GM23338 (cell line): ENCODE data around the gene ZNF248. TPM values are rescaled to one million over a fixed set of nuclear protein-coding genes. Genes with fewer than 3 reads are reported as not detected.

Experiments
- ATAC-seq: fragments of 200-7000 bp; cut with Tn5 transposase; 3 replicates; pipeline ENCODE4 v1.9.1; 2020
- DNase-seq: peaks from one replicate; pipeline ENCODE4 v3.0.0-alpha.2; 2015; ENCODE audit warnings: low spot score
- H2AFZ ChIP-seq: fragments of 200-600 bp; sonication (generic); 2 replicates; pipeline ENCODE4 v1.8.0; 2016; ENCODE audit warnings: antibody characterized with exemption, mild to moderate bottlenecking, moderate library complexity
- H3F3A ChIP-seq: fragments of 200-600 bp; sonication (generic); replicated peaks from 2 replicates; pipeline ENCODE4 v1.8.0; 2017; ENCODE audit warnings: antibody characterized with exemption, mixed run types, low read depth
- H3K27ac ChIP-seq: fragments of 200-600 bp; sonication (generic); 2 replicates; pipeline ENCODE4 v1.6.1; 2016; ENCODE audit warnings: low read depth
- H3K27me3 ChIP-seq: fragments of 200-600 bp; sonication (generic); 2 replicates; pipeline ENCODE4 v1.8.0; 2016; ENCODE audit warnings: mild to moderate bottlenecking, mixed run types, moderate library complexity; ENCODE audit not compliant: insufficient read depth
- H3K36me3 ChIP-seq: fragments of 200-600 bp; sonication (generic); 2 replicates; pipeline ENCODE4 v1.8.0; 2016; ENCODE audit warnings: mild to moderate bottlenecking; ENCODE audit not compliant: insufficient read depth
- H3K4me1 ChIP-seq: fragments of 200-600 bp; sonication (generic); 2 replicates; pipeline ENCODE4 v1.8.0; 2016; ENCODE audit warnings: mild to moderate bottlenecking, moderate library complexity; ENCODE audit not compliant: insufficient read depth
- H3K4me2 ChIP-seq: fragments of 200-600 bp; sonication (generic); 2 replicates; pipeline ENCODE4 v1.7.1; 2017; ENCODE audit warnings: mixed run types
- H3K4me3 ChIP-seq: fragments of 200-600 bp; sonication (generic); 2 replicates; pipeline ENCODE4 v1.6.1; 2016; ENCODE audit warnings: mixed run types
- H3K79me2 ChIP-seq: fragments of 200-600 bp; sonication (generic); replicated peaks from 2 replicates; pipeline ENCODE4 v1.8.0; 2017; ENCODE audit warnings: mild to moderate bottlenecking; ENCODE audit not compliant: insufficient read depth
- H3K9me2 ChIP-seq: fragments of 200-600 bp; sonication (generic); 2 replicates; pipeline ENCODE4 v1.8.0; 2017; ENCODE audit not compliant: insufficient read depth
- H4K20me1 ChIP-seq: fragments of 200-600 bp; sonication (generic); replicated peaks from 2 replicates; pipeline ENCODE4 v1.8.0; 2017; ENCODE audit warnings: mild to moderate bottlenecking; ENCODE audit not compliant: insufficient read depth
- H3K27ac Mint-ChIP-seq: 2 replicates; pipeline ENCODE4 v1.8.0; 2020; ENCODE audit warnings: inconsistent platforms, mild to moderate bottlenecking, moderate library complexity, mixed read lengths
- H3K27me3 Mint-ChIP-seq: 3 replicates; pipeline ENCODE4 v1.8.0; 2022; ENCODE audit warnings: low read depth, mild to moderate bottlenecking, moderate library complexity, mixed read lengths, inconsistent platforms; ENCODE audit not compliant: insufficient read depth, poor library complexity
- H3K36me3 Mint-ChIP-seq: 3 replicates; pipeline ENCODE4 v1.8.0; 2021; ENCODE audit warnings: low read depth, mild to moderate bottlenecking, inconsistent platforms, moderate library complexity, mixed read lengths
- H3K4me1 Mint-ChIP-seq: 3 replicates; pipeline ENCODE4 v1.8.0; 2020; ENCODE audit warnings: mild to moderate bottlenecking, inconsistent platforms, mixed read lengths
- H3K4me3 Mint-ChIP-seq: 3 replicates; pipeline ENCODE4 v1.8.0; 2021; ENCODE audit warnings: moderate library complexity, mild to moderate bottlenecking, inconsistent platforms, mixed read lengths
- H3K9me3 Mint-ChIP-seq: 3 replicates; pipeline ENCODE4 v1.8.0; 2020; ENCODE audit warnings: moderate library complexity, mild to moderate bottlenecking, inconsistent platforms, mixed read lengths
- CTCF ChIP-seq, 2 experiments: fragments of 200-600 bp in 1 of 2; sonication (generic) in 1 of 2; conservative IDR thresholded peaks; 2 replicates each; pipeline versions ENCODE4 v1.5.1 to v1.6.1; 2016 to 2017; ENCODE audit warnings: antibody characterized with exemption in 2 of 2, low read depth in 2 of 2, mild to moderate bottlenecking in 2 of 2, moderate library complexity in 1 of 2
- EZH2 ChIP-seq: fragments of 200-600 bp; sonication (generic); IDR thresholded peaks from one replicate; pipeline ENCODE4 v1.8.0; 2017; ENCODE audit warnings: antibody characterized with exemption, mild to moderate bottlenecking, low read depth; ENCODE audit not compliant: unreplicated experiment
- JUNB ChIP-seq: IDR thresholded peaks from one replicate; pipeline ENCODE4 v1.6.1; 2016; ENCODE audit warnings: antibody characterized with exemption; ENCODE audit not compliant: unreplicated experiment
- POLR2AphosphoS5 ChIP-seq: IDR thresholded peaks from 2 replicates; pipeline ENCODE4 v1.6.1; 2016; ENCODE audit warnings: antibody characterized with exemption, low read depth
- ZNF462 ChIP-seq: fragments of 250-450 bp; sonication (Bioruptor Pico); IDR thresholded peaks from 2 replicates; pipeline ENCODE4 v1.5.0; 2020; ENCODE audit warnings: mild to moderate bottlenecking, moderate library complexity
- polyA plus RNA-seq: library from polyadenylated mRNA; unstranded; fragments of >200 nt; fragmentation: Nextera tagmentation; extraction: Ambion mirVana; gene quantifications from 2 replicates; pipeline ENCODE4 v1.2.1, GENCODE V29; 2016
- total RNA-seq: library from RNA; depleted of rRNA; stranded (reverse); fragments of >200 nt; shearing (Covaris generic); gene quantifications from 2 replicates; pipeline ENCODE4 v1.2.3, GENCODE V29; 2014

Gene ZNF248
- total and polyA plus RNA-seq, 2 experiments from 2014 or later, result 2.7 to 5.3 TPM

- TF ChIP-seq ZNF462 (no peak), JUNB (no peak)
Observed at GRCh38 chr10:37821237-37821636, 36.2 kb downstream of the ZNF248 start (continued).

GRCh38 chr10:37819797-37820196 lies 37.6 kb downstream of the ZNF248 start:
- Histone ChIP-seq H4K20me1 (no peaks in the 10 kb centered on the region), H2AFZ (no peak overlapping the region), H3F3A (no peaks in the 10 kb centered on the region), H3K4me3 (no peak overlapping the region), H3K27me3 (no peaks in the 10 kb centered on the region), H3K4me1 (no peaks in the 10 kb centered on the region), H3K36me3 (no peaks in the 10 kb centered on the region), H3K27ac (no peak overlapping the region), H3K9me2 (no peaks in the 10 kb centered on the region), H3K79me2 (no peaks in the 10 kb centered on the region), H3K4me2 (no peak overlapping the region)
- no peak overlapping the region for H3K27ac Mint-ChIP-seq
- peaks cover 9% of the 10 kb centered on the region for H3K27me3 Mint-ChIP-seq
- H3K36me3 Mint-ChIP-seq, result peaks cover 53% of the 10 kb centered on the region
- TF ChIP-seq CTCF (conservative IDR thresholded peaks at IDR 0.05; ENCODE audit: low read depth in 2 of 2), result no peak
- TF ChIP-seq EZH2, result no peak
- TF ChIP-seq POLR2AphosphoS5, result no peak
- H3K4me3 Mint-ChIP-seq, result no peak overlapping the region
- peaks cover 96% of the 10 kb centered on the region for H3K9me3 Mint-ChIP-seq
- DNase-seq (no peak), ATAC-seq (no peak)
- H3K4me1 Mint-ChIP-seq, result no peaks in the 10 kb centered on the region
